ENCODE measurements around the gene PHF20.
A peak's percentile ranks its signal among the peaks of the same experiment; 100 is the strongest.

PHF20 gene

DNA sequence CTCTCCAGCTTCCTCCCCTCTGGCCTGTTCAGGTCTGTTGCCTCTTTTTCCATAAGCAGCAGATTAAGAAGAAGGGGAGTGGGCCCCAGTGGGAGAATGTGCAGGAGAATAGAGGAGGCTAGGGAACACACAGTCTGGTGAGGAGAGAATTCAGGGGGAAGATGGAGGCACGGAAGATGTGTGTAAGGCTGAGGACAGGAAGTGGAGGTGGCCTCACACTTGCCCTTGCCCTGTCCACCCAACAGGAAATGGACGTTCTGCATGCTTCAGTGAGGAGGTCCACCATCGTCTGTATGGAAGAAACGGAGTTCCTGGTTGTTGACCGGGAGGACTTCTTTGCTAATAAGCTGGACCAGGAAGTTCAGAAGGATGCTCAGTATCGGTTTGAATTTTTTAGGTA lies 212.6 kb downstream of the PHF20 start:
- TF ChIP-seq, protein P1, sequence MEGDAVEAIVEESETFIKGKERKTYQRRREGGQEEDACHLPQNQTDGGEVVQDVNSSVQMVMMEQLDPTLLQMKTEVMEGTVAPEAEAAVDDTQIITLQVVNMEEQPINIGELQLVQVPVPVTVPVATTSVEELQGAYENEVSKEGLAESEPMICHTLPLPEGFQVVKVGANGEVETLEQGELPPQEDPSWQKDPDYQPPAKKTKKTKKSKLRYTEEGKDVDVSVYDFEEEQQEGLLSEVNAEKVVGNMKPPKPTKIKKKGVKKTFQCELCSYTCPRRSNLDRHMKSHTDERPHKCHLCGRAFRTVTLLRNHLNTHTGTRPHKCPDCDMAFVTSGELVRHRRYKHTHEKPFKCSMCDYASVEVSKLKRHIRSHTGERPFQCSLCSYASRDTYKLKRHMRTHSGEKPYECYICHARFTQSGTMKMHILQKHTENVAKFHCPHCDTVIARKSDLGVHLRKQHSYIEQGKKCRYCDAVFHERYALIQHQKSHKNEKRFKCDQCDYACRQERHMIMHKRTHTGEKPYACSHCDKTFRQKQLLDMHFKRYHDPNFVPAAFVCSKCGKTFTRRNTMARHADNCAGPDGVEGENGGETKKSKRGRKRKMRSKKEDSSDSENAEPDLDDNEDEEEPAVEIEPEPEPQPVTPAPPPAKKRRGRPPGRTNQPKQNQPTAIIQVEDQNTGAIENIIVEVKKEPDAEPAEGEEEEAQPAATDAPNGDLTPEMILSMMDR (IDR thresholded peaks at IDR 0.05; ENCODE audit: poor library complexity, severe bottlenecking): no peak
- H3K9me3 ChIP-seq (ENCODE audit: severe bottlenecking): no peaks in the 10 kb centered on the region
- ATAC-seq (ENCODE audit: low read depth) (no peak), DNase-seq (ENCODE audit: low spot score) (no peak)
- no peak overlapping the region for H3K4me3 ChIP-seq (ENCODE audit: severe bottlenecking)
- no peak overlapping the region for H3K27ac ChIP-seq (ENCODE audit: poor library complexity, severe bottlenecking)
- no peaks in the 10 kb centered on the region for H3K4me1 ChIP-seq (ENCODE audit: insufficient read depth, poor library complexity, severe bottlenecking)
- no peaks in the 10 kb centered on the region for H3K36me3 ChIP-seq (ENCODE audit: low read depth)
- no peaks in the 10 kb centered on the region for H3K27me3 ChIP-seq (ENCODE audit: insufficient read depth, poor library complexity, severe bottlenecking)

DNA sequence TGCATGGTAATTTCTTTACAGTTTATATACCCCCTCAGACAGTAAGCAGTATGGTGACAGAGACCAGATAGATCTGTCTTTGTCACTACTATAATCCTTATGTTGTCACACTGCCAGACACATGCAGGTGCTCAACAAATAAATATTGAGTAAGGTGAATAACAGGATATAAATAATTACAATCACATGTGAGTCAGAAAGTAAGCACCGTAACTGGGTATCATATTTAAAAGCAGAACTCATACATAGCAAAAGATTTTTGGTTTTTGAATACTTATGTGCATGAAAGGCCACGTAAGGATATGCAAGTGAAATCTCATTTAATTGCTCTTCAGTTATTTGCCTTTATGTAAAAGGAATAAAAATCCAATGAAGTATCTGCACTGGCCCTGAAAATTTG lies 214.0 kb downstream of the PHF20 start:
- Histone ChIP-seq H3K36me3 (ENCODE audit: low read depth) (no peaks in the 10 kb centered on the region), H3K4me1 (ENCODE audit: insufficient read depth, poor library complexity, severe bottlenecking) (no peaks in the 10 kb centered on the region), H3K4me3 (ENCODE audit: severe bottlenecking) (no peak overlapping the region), H3K27me3 (ENCODE audit: insufficient read depth, poor library complexity, severe bottlenecking) (no peaks in the 10 kb centered on the region), H3K9me3 (ENCODE audit: severe bottlenecking) (no peaks in the 10 kb centered on the region), H3K27ac (ENCODE audit: poor library complexity, severe bottlenecking) (no peak overlapping the region)
- DNase-seq (ENCODE audit: low spot score): no peak
- ATAC-seq (ENCODE audit: low read depth): 0 out of 3 replicates have a peak, but pooled peaks have one; percentile 18
- TF ChIP-seq, protein P1 (IDR thresholded peaks at IDR 0.05; ENCODE audit: poor library complexity, severe bottlenecking): no peak

DNA sequence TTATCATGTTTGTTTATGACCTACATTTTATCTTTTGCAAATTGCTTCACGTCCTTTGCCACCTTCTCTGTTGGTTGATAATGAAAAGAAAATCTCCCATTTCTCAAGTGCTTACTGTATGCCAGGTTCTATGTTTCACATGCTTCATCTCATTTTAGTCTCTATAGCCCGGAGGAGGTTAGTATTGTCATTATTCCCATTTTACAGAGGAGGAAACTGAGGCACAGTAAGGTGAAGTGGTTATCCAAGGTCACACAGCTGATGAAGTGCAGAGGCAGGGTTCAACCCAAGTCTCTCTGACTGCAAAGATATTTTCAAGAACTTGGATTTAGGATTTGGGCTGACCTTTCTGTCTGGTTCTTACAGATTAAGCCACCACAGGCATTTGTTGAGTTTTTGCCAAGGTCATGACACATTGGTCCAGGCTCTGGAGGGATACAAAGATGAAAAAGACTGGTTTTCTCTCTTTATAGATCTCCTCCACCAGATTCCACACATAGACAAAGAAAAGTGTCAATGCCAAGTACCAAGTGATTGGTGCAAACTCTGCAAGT lies 217.2 kb downstream of the PHF20 start:
- DNase-seq (ENCODE audit: low spot score) (no peak), ATAC-seq (ENCODE audit: low read depth) (no peak)
- no peaks in the 10 kb centered on the region for H3K27me3 ChIP-seq (ENCODE audit: insufficient read depth, poor library complexity, severe bottlenecking)
- no peak overlapping the region for H3K27ac ChIP-seq (ENCODE audit: poor library complexity, severe bottlenecking)
- H3K9me3 ChIP-seq (ENCODE audit: severe bottlenecking): no peaks in the 10 kb centered on the region
- no peaks in the 10 kb centered on the region for H3K4me1 ChIP-seq (ENCODE audit: insufficient read depth, poor library complexity, severe bottlenecking)
- no peak overlapping the region for H3K4me3 ChIP-seq (ENCODE audit: severe bottlenecking)
- TF ChIP-seq, protein P1 (IDR thresholded peaks at IDR 0.05; ENCODE audit: poor library complexity, severe bottlenecking): no peak
- H3K36me3 ChIP-seq (ENCODE audit: low read depth): no peaks in the 10 kb centered on the region

DNA sequence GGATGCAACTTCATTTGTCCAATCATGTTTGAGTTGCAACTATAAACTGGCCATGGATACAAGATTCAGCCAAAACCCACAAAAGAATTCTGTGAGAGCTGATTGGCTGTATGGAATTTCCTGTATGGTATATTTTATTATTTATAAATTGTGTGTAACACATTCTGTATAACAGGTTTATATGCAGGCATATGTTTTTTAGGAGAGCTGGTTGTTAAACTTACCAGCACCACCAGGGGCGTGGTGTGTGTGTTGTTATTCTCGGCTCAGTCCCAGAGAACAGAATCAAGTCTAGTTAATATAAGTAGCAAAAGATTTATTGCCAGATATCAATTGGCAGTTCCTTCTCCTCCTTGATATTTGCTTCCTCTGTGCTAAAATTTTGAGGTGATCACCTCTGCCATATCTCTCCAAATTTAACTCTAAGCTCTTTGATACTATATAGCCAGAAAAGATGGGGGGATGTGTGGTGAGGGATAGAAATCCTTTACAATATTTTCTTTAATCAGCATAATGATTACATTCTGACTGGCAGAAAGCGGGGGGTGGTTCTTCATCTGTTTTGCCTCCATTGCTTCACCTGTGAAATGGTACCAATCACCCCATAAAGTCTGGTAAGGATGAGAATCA lies 219.4 kb downstream of the PHF20 start:
- Histone ChIP-seq H3K27me3 (ENCODE audit: insufficient read depth, poor library complexity, severe bottlenecking) (no peaks in the 10 kb centered on the region), H3K4me1 (ENCODE audit: insufficient read depth, poor library complexity, severe bottlenecking) (peaks cover 4% of the 10 kb centered on the region), H3K27ac (ENCODE audit: poor library complexity, severe bottlenecking) (no peak overlapping the region), H3K9me3 (ENCODE audit: severe bottlenecking) (no peaks in the 10 kb centered on the region), H3K4me3 (ENCODE audit: severe bottlenecking) (no peak overlapping the region), H3K36me3 (ENCODE audit: low read depth) (no peaks in the 10 kb centered on the region)
- TF ChIP-seq, protein P1 (IDR thresholded peaks at IDR 0.05; ENCODE audit: poor library complexity, severe bottlenecking): peak; percentile 89
- ATAC-seq (ENCODE audit: low read depth) (peak; percentile 47; the same call in 2 of the 3 replicates), DNase-seq (ENCODE audit: low spot score) (no peak)

DNA sequence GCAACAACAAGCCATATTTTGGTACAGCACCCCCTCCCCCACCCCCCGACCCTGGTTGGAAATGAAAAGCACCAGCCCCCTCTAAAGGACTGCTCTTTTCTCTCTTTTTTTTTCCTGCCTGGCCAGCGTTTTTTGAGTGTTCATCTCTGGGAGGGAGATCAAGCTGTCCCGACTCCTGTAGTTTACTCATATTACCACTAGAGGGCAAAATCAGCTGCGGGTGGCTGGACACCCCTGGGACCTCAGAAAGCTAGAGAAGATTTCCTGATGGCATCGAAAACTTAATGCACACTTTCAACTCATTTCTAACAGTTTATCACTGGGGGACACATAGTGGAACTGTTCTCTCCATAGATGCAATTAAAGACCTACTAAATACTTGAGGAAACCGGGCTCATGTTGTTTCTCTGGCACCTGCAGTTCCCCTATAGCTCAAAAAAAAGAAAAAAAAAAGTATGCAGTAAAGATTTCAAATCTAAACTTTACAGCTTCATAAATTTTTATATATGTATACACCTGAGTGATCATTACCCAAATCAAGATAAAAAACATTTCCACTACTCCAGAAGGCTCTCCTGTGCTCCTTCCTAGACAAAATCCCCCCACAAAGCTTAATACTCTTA lies 221.0 kb downstream of the PHF20 start:
- TF ChIP-seq, protein P1 (IDR thresholded peaks at IDR 0.05; ENCODE audit: poor library complexity, severe bottlenecking): peak; percentile 100
- DNase-seq (ENCODE audit: low spot score) (no peak), ATAC-seq (ENCODE audit: low read depth) (peak; percentile 75)
- Histone ChIP-seq H3K36me3 (ENCODE audit: low read depth) (no peaks in the 10 kb centered on the region), H3K4me1 (ENCODE audit: insufficient read depth, poor library complexity, severe bottlenecking) (peaks cover 4% of the 10 kb centered on the region), H3K27ac (ENCODE audit: poor library complexity, severe bottlenecking) (no peak overlapping the region), H3K4me3 (ENCODE audit: severe bottlenecking) (no peak overlapping the region), H3K9me3 (ENCODE audit: severe bottlenecking) (no peaks in the 10 kb centered on the region), H3K27me3 (ENCODE audit: insufficient read depth, poor library complexity, severe bottlenecking) (no peaks in the 10 kb centered on the region)
